KMS-11 (cell line): ENCODE results near the gene RPA3.

ENCODE experiments used
- H2AFZ ChIP-seq: fragments of 200-600 bp; sonication (generic); 2 replicates; pipeline ENCODE4 v1.6.1; 2016; ENCODE audit warnings: antibody characterized with exemption, mixed run types, low read depth
- H3K27ac ChIP-seq: fragments of 200-600 bp; sonication (generic); 2 replicates; pipeline ENCODE4 v1.6.1; 2016; ENCODE audit warnings: mild to moderate bottlenecking, mixed run types
- H3K27me3 ChIP-seq: fragments of 200-600 bp; sonication (generic); 2 replicates; pipeline ENCODE4 v1.6.1; 2017; ENCODE audit warnings: mild to moderate bottlenecking, low read depth, mixed run types, moderate library complexity; ENCODE audit not compliant: insufficient read depth
- H3K36me3 ChIP-seq: fragments of 200-600 bp; sonication (generic); 2 replicates; pipeline ENCODE4 v1.6.1; 2017; ENCODE audit warnings: mild to moderate bottlenecking, mixed run types; ENCODE audit not compliant: insufficient read depth
- H3K4me1 ChIP-seq: fragments of 200-600 bp; sonication (generic); 2 replicates; pipeline ENCODE4 v1.6.1; 2016; ENCODE audit warnings: mild to moderate bottlenecking, low read depth, mixed run types; ENCODE audit not compliant: poor library complexity, severe bottlenecking
- H3K4me2 ChIP-seq: fragments of 200-600 bp; sonication (generic); 2 replicates; pipeline ENCODE4 v1.7.0; 2016; ENCODE audit warnings: mild to moderate bottlenecking, mixed run types
- H3K4me3 ChIP-seq: fragments of 200-600 bp; sonication (generic); IDR thresholded peaks from 2 replicates; pipeline ENCODE4 v1.6.1; 2017; ENCODE audit warnings: low read depth, low read length, mixed read lengths; ENCODE audit not compliant: insufficient read depth
- H3K79me2 ChIP-seq: fragments of 200-600 bp; sonication (generic); 2 replicates; pipeline ENCODE4 v1.6.1; 2016; ENCODE audit warnings: low read depth, mixed run types; ENCODE audit not compliant: insufficient read depth
- H3K9ac ChIP-seq: fragments of 200-600 bp; sonication (generic); 2 replicates; pipeline ENCODE4 v1.6.1; 2016; ENCODE audit warnings: mild to moderate bottlenecking, mixed run types
- H4K20me1 ChIP-seq: fragments of 200-600 bp; sonication (generic); 2 replicates; pipeline ENCODE4 v1.6.1; 2016; ENCODE audit warnings: mild to moderate bottlenecking, mixed run types; ENCODE audit not compliant: insufficient read depth
- CTCF ChIP-seq: fragments of 200-600 bp; sonication (generic); conservative IDR thresholded peaks from 2 replicates; pipeline ENCODE4 v1.6.1; 2017; ENCODE audit warnings: low read depth, mild to moderate bottlenecking, antibody characterized with exemption, low read length, moderate library complexity, mixed read lengths

RPA3 gene

GRCh38 chr7:7688956-7689355, 29.5 kb downstream of the RPA3 start:
- no peak for TF ChIP-seq CTCF
- H3K4me1 ChIP-seq, result no peaks in the 10 kb centered on the region
- H4K20me1 ChIP-seq, result no peaks in the 10 kb centered on the region
- no peaks in the 10 kb centered on the region for H3K36me3 ChIP-seq
- H3K27ac ChIP-seq, result no peak overlapping the region
- H3K27me3 ChIP-seq, result no peaks in the 10 kb centered on the region
- no peak overlapping the region for H3K9ac ChIP-seq
- H3K79me2 ChIP-seq, result no peaks in the 10 kb centered on the region
- H2AFZ ChIP-seq, result no peak overlapping the region
- H3K4me2 ChIP-seq, result no peak overlapping the region
- no peak overlapping the region for H3K4me3 ChIP-seq

DNA sequence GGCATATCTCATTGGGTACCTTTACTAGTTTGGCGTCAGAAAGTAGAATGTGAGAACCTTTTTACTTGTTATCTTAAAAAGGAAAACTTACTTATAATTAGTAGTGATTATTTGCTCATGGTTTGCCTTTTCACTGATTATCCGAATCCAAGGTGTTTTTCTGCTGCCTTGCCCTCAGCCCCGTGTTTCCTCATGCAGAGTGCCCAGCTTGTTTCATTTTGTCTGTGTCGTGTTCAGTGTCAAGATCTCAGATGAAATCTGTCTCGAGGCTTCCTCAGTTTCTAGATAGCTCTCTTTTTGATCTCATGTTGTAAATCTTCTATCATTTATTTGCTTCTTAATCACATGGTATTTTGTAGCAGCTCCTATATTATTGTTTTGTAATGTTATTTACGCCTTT, 30.1 kb downstream of the RPA3 start:
- Histone ChIP-seq H3K9ac (no peak overlapping the region), H3K4me3 (no peak overlapping the region), H4K20me1 (no peaks in the 10 kb centered on the region), H2AFZ (no peak overlapping the region), H3K4me2 (no peak overlapping the region), H3K27ac (no peak overlapping the region), H3K4me1 (peaks cover 2% of the 10 kb centered on the region), H3K27me3 (no peaks in the 10 kb centered on the region), H3K36me3 (no peaks in the 10 kb centered on the region), H3K79me2 (no peaks in the 10 kb centered on the region)
- TF ChIP-seq CTCF, result no peak

GRCh38 chr7:7687800-7688199, 30.6 kb downstream of the RPA3 start:
- Histone ChIP-seq H3K79me2 (no peaks in the 10 kb centered on the region), H3K4me2 (no peak overlapping the region), H3K9ac (no peak overlapping the region), H3K4me3 (no peak overlapping the region), H3K36me3 (no peaks in the 10 kb centered on the region), H2AFZ (no peak overlapping the region), H4K20me1 (no peaks in the 10 kb centered on the region), H3K4me1 (peaks cover 8% of the 10 kb centered on the region), H3K27me3 (no peaks in the 10 kb centered on the region), H3K27ac (no peak overlapping the region)
- no peak for TF ChIP-seq CTCF

- Histone ChIP-seq H3K79me2 (no peaks in the 10 kb centered on the region), H3K27ac (no peak overlapping the region), H3K27me3 (no peaks in the 10 kb centered on the region), H3K4me2 (no peak overlapping the region), H3K36me3 (no peaks in the 10 kb centered on the region), H4K20me1 (no peaks in the 10 kb centered on the region), H3K4me1 (peaks cover 16% of the 10 kb centered on the region), H3K4me3 (no peak overlapping the region), H2AFZ (no peak overlapping the region), H3K9ac (no peak overlapping the region)
- no peak for TF ChIP-seq CTCF
Observed at GRCh38 chr7:7686811-7687508, 31.4 kb downstream of the RPA3 start.
